Forelimb muscle (tissue), 1 donor: Measurements from ENCODE around the gene ANLN. TPM values are rescaled to one million over a fixed set of nuclear protein-coding genes. Genes with fewer than 3 reads are reported as not detected.

Experiments used
- polyA plus RNA-seq: library from polyadenylated mRNA; unstranded; fragments of 120-200 nt; gene quantifications from one replicate; pipeline ENCODE4 v1.2.1, GENCODE V29; 2013; ENCODE audit not compliant: insufficient read length

Gene ANLN
- polyA plus RNA-seq, 1 donor: 18.1 TPM

Other genes with a start within 250 kb of the ANLN start
- gene EEPD1, start 236.6 kb upstream of the ANLN start, polyA plus RNA-seq: 11.0 TPM